ENCODE results near the gene RHEBL1.
A peak's percentile ranks its signal among the peaks of the same experiment; 100 is the strongest.

Gene RHEBL1

DNA sequence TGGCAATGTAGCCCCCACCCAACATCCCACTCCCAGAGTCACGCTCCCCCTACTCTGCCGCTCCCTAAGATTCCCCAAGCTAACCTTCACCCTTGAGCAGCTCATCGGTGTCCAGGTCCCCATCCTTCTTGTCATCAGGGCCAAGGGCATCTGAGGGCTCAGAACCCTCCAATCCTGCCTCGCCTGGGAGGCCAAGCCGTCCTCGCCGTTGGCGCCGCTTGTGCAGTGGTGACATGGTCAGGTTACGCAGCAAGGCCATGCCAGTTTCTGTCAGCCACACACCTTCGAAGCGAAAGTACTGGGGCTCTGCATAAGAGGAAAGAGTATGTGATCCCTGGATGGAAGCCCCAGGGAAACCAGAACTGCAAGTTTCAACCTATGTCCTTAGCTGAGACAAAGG is 25.1 kb downstream of the RHEBL1 start:
- H3K9me3 ChIP-seq (ENCODE audit: control insufficient read depth, insufficient read depth, low read depth, low read length): no peaks in the 10 kb centered on the region
- no peak overlapping the region for H3K27ac ChIP-seq (ENCODE audit: extremely low read depth, low read depth, low read length)
- TF ChIP-seq, protein P1, sequence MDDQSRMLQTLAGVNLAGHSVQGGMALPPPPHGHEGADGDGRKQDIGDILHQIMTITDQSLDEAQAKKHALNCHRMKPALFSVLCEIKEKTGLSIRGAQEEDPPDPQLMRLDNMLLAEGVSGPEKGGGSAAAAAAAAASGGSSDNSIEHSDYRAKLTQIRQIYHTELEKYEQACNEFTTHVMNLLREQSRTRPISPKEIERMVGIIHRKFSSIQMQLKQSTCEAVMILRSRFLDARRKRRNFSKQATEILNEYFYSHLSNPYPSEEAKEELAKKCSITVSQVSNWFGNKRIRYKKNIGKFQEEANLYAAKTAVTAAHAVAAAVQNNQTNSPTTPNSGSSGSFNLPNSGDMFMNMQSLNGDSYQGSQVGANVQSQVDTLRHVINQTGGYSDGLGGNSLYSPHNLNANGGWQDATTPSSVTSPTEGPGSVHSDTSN (CRISPR knock-in tag; IDR thresholded peaks at IDR 0.05): no peak
- TF ChIP-seq ZBTB48 (tag by site-specific recombination; IDR thresholded peaks at IDR 0.05) (no peak), ZBTB20 (tag by site-specific recombination; IDR thresholded peaks at IDR 0.05) (no peak), ZNF423 (tag by site-specific recombination; IDR thresholded peaks at IDR 0.05) (no peak), OSR2 (tag by site-specific recombination; IDR thresholded peaks at IDR 0.05) (no peak), SCRT1 (tag by site-specific recombination; IDR thresholded peaks at IDR 0.05; ENCODE audit: borderline replicate concordance) (no peak), ZSCAN23 (tag by site-specific recombination; IDR thresholded peaks at IDR 0.05) (no peak), ZNF10 (tag by site-specific recombination; IDR thresholded peaks at IDR 0.05) (no peak), HOXA7 (CRISPR knock-in tag; IDR thresholded peaks at IDR 0.05; ENCODE audit: borderline replicate concordance) (no peak), ZNF521 (tag by site-specific recombination; IDR thresholded peaks at IDR 0.05) (no peak), ZNF366 (tag by site-specific recombination; conservative IDR thresholded peaks at IDR 0.05) (no peak), ZNF701 (tag by site-specific recombination; IDR thresholded peaks at IDR 0.05) (no peak), ZNF394 (tag by site-specific recombination; IDR thresholded peaks at IDR 0.05; ENCODE audit: borderline replicate concordance) (no peak)
- TF ChIP-seq, protein P2, sequence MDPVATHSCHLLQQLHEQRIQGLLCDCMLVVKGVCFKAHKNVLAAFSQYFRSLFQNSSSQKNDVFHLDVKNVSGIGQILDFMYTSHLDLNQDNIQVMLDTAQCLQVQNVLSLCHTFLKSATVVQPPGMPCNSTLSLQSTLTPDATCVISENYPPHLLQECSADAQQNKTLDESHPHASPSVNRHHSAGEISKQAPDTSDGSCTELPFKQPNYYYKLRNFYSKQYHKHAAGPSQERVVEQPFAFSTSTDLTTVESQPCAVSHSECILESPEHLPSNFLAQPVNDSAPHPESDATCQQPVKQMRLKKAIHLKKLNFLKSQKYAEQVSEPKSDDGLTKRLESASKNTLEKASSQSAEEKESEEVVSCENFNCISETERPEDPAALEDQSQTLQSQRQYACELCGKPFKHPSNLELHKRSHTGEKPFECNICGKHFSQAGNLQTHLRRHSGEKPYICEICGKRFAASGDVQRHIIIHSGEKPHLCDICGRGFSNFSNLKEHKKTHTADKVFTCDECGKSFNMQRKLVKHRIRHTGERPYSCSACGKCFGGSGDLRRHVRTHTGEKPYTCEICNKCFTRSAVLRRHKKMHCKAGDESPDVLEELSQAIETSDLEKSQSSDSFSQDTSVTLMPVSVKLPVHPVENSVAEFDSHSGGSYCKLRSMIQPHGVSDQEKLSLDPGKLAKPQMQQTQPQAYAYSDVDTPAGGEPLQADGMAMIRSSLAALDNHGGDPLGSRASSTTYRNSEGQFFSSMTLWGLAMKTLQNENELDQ (tag by site-specific recombination; IDR thresholded peaks at IDR 0.05; ENCODE audit: low read depth): no peak
- TF ChIP-seq, protein P3, sequence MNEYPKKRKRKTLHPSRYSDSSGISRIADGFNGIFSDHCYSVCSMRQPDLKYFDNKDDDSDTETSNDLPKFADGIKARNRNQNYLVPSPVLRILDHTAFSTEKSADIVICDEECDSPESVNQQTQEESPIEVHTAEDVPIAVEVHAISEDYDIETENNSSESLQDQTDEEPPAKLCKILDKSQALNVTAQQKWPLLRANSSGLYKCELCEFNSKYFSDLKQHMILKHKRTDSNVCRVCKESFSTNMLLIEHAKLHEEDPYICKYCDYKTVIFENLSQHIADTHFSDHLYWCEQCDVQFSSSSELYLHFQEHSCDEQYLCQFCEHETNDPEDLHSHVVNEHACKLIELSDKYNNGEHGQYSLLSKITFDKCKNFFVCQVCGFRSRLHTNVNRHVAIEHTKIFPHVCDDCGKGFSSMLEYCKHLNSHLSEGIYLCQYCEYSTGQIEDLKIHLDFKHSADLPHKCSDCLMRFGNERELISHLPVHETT (tag by site-specific recombination; IDR thresholded peaks at IDR 0.05): no peak
- no peak overlapping the region for H3K4me3 ChIP-seq (ENCODE audit: low read depth, low read length)
- POLR2A ChIA-PET: interaction anchor here (0.6 to 0.9 kb wide), 2 partner anchors 8 to 15 kb away, joined by 7 to 8 read pairs; no protein-coding TSS in a partner anchor
- CTCF ChIA-PET: interaction anchor here (0.6 to 2.7 kb wide), 17 partner anchors 10 to 256 kb away, joined by 3 to 18 read pairs (median 5); no protein-coding TSS in a partner anchor
- H3K36me3 ChIP-seq (ENCODE audit: control insufficient read depth in 2 of 2, insufficient read depth in 1 of 2, low read length in 2 of 2): peaks cover 29 to 99% of the 10 kb centered on the region in 2 experiments
- no peaks in the 10 kb centered on the region for H3K4me1 ChIP-seq (ENCODE audit: control insufficient read depth, insufficient read depth, low read length)

DNA sequence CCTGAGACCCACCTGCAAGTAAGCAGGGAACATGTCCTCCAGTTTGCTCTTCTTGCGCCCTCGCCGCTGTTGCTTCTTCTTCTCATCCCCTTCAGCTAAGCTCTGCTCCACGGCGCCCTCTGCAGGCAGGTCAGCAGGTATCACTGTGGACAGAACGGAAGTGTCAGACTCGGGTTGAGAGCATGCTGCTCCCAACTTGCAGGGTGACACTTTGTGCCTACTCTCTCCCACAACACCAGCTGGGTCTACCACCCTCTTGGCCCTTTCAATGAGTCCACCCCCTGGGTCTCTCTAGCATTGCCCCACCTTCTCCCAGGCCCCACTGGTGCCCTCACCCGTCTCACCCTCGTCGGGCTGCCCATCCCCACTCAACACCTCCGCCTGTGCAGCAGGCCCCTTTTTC is 25.9 kb downstream of the RHEBL1 start:
- no peak overlapping the region for H3K27ac ChIP-seq (ENCODE audit: extremely low read depth, low read depth, low read length)
- CTCF ChIA-PET: interaction anchor here (0.6 to 2.7 kb wide), 30 partner anchors 9 to 965 kb away, joined by 3 to 18 read pairs (median 5); partner anchors contain the start of gene RHEBL1
- H3K9me3 ChIP-seq (ENCODE audit: control insufficient read depth, insufficient read depth, low read depth, low read length): no peaks in the 10 kb centered on the region
- H3K4me3 ChIP-seq (ENCODE audit: low read depth, low read length): no peak overlapping the region
- TF ChIP-seq ZNF529 (tag by site-specific recombination; IDR thresholded peaks at IDR 0.05; ENCODE audit: insufficient replicate concordance): no peak
- TF ChIP-seq ZNF600 (tag by site-specific recombination; IDR thresholded peaks at IDR 0.05): peak; percentile 76; the same call in 1 of the 2 replicates
- peak; percentile 78 for TF ChIP-seq ZNF341 (tag by site-specific recombination; IDR thresholded peaks at IDR 0.05; ENCODE audit: low read depth)
- no peak for TF ChIP-seq ZFP41 (tag by site-specific recombination; IDR thresholded peaks at IDR 0.05; ENCODE audit: borderline replicate concordance)
- TF ChIP-seq ZNF654 (tag by site-specific recombination; IDR thresholded peaks at IDR 0.05; ENCODE audit: low read depth): peak; percentile 33
- TF ChIP-seq SCRT2 (tag by site-specific recombination; IDR thresholded peaks at IDR 0.05): peak; percentile 51; the same call in 1 of the 2 replicates
- TF ChIP-seq, protein P4, sequence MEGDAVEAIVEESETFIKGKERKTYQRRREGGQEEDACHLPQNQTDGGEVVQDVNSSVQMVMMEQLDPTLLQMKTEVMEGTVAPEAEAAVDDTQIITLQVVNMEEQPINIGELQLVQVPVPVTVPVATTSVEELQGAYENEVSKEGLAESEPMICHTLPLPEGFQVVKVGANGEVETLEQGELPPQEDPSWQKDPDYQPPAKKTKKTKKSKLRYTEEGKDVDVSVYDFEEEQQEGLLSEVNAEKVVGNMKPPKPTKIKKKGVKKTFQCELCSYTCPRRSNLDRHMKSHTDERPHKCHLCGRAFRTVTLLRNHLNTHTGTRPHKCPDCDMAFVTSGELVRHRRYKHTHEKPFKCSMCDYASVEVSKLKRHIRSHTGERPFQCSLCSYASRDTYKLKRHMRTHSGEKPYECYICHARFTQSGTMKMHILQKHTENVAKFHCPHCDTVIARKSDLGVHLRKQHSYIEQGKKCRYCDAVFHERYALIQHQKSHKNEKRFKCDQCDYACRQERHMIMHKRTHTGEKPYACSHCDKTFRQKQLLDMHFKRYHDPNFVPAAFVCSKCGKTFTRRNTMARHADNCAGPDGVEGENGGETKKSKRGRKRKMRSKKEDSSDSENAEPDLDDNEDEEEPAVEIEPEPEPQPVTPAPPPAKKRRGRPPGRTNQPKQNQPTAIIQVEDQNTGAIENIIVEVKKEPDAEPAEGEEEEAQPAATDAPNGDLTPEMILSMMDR (tag by site-specific recombination; IDR thresholded peaks at IDR 0.05): peak; percentile 95
- no peak for TF ChIP-seq ZNF24 (tag by site-specific recombination; IDR thresholded peaks at IDR 0.05)
- H3K36me3 ChIP-seq (ENCODE audit: control insufficient read depth in 2 of 2, insufficient read depth in 1 of 2, low read length in 2 of 2): peaks cover 27 to 99% of the 10 kb centered on the region in 2 experiments
- no peaks in the 10 kb centered on the region for H3K4me1 ChIP-seq (ENCODE audit: control insufficient read depth, insufficient read depth, low read length)
- POLR2A ChIA-PET: interaction anchor here (0.7 to 1.7 kb wide), 5 partner anchors 8 to 87 kb away, joined by 3 to 8 read pairs (median 5); partner anchors contain the start of gene TUBA1B
